Measurements from ENCODE around the gene VKORC1.

Gene VKORC1

DNA sequence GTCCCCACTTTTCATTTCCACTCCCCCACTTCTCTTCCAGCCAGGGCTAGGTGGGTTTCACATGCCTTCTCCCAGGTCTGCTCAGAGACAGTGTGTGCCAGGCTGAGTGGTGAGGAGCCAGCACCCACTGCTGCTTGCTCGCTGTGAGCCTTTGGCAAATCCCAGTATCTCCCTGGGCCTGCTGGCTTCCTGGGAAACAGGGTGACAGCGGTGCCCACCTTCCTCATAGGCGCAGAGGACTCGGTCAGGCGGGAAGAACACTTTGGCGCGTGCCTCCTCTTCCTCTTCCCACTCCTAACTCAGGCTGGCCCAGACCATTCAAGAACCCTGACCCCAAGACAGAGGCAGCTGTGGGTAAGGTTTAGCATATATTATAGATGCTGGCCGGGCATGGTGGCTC, 5.4 kb downstream of the VKORC1 start:
- H3K36me3 ChIP-seq (ENCODE audit: control insufficient read depth in 2 of 2, insufficient read depth in 2 of 2, low read length in 2 of 2): peaks cover 9 to 14% of the 10 kb centered on the region in 2 donors
- H3K4me3 ChIP-seq (ENCODE audit: low read length in 2 of 2): no peak overlapping the region
- no peak overlapping the region for H3K27ac ChIP-seq (ENCODE audit: low read depth in 2 of 2, low read length in 2 of 2)
- no peak overlapping the region for H3K9ac ChIP-seq (ENCODE audit: low read depth in 1 of 2, low read length in 2 of 2)
- H3K9me3 ChIP-seq (ENCODE audit: control insufficient read depth in 2 of 2, low read length in 2 of 2): no peaks in the 10 kb centered on the region
- peaks cover 8 to 10% of the 10 kb centered on the region in 2 donors for H3K4me1 ChIP-seq (ENCODE audit: control insufficient read depth in 2 of 2, insufficient read depth in 2 of 2, low read length in 2 of 2)
- no peaks in the 10 kb centered on the region for H3K27me3 ChIP-seq (ENCODE audit: control insufficient read depth in 2 of 2, insufficient read depth in 2 of 2, low read length in 2 of 2)

DNA sequence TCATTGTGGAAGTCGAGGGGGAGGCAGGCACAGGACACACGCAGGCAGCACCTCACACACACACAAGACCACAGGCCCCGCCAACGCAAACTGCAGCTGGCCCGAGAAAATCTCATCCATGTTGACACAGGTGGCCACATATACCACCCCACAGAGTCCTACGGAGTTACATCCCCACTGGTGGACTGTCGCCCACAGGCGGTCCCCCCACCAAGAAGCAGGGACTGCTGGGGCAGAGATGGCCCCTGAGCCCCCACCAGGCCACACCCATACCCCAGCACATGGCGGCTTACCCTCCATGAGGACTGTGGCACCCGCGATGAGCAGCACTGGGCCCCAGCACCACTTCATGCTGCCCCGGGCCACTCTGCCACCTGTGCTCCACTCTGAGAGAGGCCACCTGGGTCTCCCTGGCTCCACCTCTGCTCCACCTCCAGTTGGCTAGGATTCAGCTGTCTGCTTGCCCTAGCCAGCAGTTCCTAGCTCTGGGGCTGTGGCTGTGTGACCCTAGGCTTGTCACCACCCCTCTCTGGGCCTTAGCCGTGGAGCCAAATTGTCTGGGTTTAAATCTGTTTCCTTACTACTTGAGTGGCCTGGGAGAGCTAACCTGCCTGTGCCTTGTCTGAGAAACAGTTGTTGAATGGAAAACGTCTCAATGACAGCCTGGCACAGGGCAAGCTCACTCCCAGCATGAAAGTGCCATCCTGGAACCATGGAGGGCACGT, 6.0 kb downstream of the VKORC1 start, which contains the start of gene PRSS53:
Gene PRSS53 (minus strand): TSS at position 485 of the 725 bp plus-strand sequence. CDS start 134 bp downstream, at position 351.
- peaks cover 9 to 14% of the 10 kb centered on the region in 2 donors for H3K36me3 ChIP-seq (ENCODE audit: control insufficient read depth in 2 of 2, insufficient read depth in 2 of 2, low read length in 2 of 2)
- peaks cover 4 to 5% of the 10 kb centered on the region in 2 donors for H3K4me1 ChIP-seq (ENCODE audit: control insufficient read depth in 2 of 2, insufficient read depth in 2 of 2, low read length in 2 of 2)
- H3K4me3 ChIP-seq (ENCODE audit: low read length in 2 of 2): no peak within 1 kb of the TSS
- no peaks in the 10 kb centered on the region for H3K27me3 ChIP-seq (ENCODE audit: control insufficient read depth in 2 of 2, insufficient read depth in 2 of 2, low read length in 2 of 2)
- H3K27ac ChIP-seq (ENCODE audit: low read depth in 2 of 2, low read length in 2 of 2): no peak within 1 kb of the TSS
- no peaks in the 10 kb centered on the region for H3K9me3 ChIP-seq (ENCODE audit: control insufficient read depth in 2 of 2, low read length in 2 of 2)
- no peak within 1 kb of the TSS for H3K9ac ChIP-seq (ENCODE audit: low read depth in 1 of 2, low read length in 2 of 2)

DNA sequence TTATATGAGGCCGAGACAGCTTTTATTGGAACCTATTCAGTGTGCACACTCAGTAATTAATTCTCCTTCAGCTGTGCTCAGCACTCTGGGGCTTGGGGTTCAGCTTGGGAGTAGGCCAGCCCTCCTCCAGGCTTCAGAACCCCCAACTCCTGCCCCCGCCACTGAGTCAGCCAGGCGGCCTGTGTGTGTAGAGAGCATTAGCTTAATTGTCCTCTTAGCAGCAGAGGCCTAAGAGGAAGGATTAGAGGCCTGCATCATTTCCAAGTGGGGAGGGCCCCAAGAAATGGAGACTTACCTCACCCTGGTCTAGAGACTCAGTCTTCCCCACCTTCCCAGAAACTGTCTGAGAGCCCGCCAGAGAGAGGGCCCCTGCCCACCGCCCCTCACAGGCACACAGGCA, 6.6 kb downstream of the VKORC1 start:
- no peak overlapping the region for H3K4me3 ChIP-seq (ENCODE audit: low read length in 2 of 2)
- H3K9me3 ChIP-seq (ENCODE audit: control insufficient read depth in 2 of 2, low read length in 2 of 2): no peaks in the 10 kb centered on the region
- H3K27ac ChIP-seq (ENCODE audit: low read depth in 2 of 2, low read length in 2 of 2): no peak overlapping the region
- H3K27me3 ChIP-seq (ENCODE audit: control insufficient read depth in 2 of 2, insufficient read depth in 2 of 2, low read length in 2 of 2): no peaks in the 10 kb centered on the region
- peaks cover 9 to 17% of the 10 kb centered on the region in 2 donors for H3K36me3 ChIP-seq (ENCODE audit: control insufficient read depth in 2 of 2, insufficient read depth in 2 of 2, low read length in 2 of 2)
- H3K4me1 ChIP-seq (ENCODE audit: control insufficient read depth in 2 of 2, insufficient read depth in 2 of 2, low read length in 2 of 2): no peaks in the 10 kb centered on the region
- H3K9ac ChIP-seq (ENCODE audit: low read depth in 1 of 2, low read length in 2 of 2): no peak overlapping the region

DNA sequence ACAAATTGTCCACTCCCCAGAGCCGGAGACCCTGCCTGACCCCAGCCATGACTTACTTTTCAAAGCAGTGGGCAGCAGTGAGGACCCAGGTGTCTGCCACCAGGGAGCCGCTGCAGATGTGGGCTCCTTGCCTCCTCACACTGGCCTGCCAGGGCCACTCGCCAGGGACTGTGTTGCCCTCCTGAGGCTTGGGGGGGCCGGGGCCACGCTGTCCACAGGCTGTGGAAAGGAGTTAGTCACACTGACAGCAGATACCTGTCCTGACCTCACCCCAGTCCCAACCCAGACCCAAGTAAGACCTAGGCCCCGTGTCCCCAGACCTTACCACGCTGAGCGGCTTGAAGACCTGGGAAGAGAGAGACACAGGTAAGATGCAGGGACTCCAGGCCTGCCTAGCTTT, 7.1 kb downstream of the VKORC1 start:
- no peak overlapping the region for H3K27ac ChIP-seq (ENCODE audit: low read depth in 2 of 2, low read length in 2 of 2)

DNA sequence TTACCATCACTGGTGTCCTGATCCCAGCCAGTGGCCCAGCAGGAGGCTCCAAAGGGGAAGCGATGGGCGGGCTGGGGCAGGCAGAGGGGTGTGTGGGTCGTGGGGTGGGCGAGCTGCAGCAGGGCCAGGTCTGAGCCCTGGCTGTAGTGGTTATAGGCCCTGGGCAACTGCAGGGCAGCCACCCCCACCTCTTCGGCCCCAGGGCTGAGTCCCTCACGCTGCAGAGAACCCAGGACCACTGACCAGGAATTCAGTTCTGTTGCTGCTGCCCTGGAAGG, 8.0 kb downstream of the VKORC1 start:
- Histone ChIP-seq H3K4me3 (ENCODE audit: low read length in 2 of 2) (no peak overlapping the region), H3K27ac (ENCODE audit: low read depth in 2 of 2, low read length in 2 of 2) (no peak overlapping the region), H3K27me3 (ENCODE audit: control insufficient read depth in 2 of 2, insufficient read depth in 2 of 2, low read length in 2 of 2) (no peaks in the 10 kb centered on the region), H3K4me1 (ENCODE audit: control insufficient read depth in 2 of 2, insufficient read depth in 2 of 2, low read length in 2 of 2) (no peaks in the 10 kb centered on the region), H3K9ac (ENCODE audit: low read depth in 1 of 2, low read length in 2 of 2) (no peak overlapping the region), H3K36me3 (ENCODE audit: control insufficient read depth in 2 of 2, insufficient read depth in 2 of 2, low read length in 2 of 2) (peaks cover 12 to 17% of the 10 kb centered on the region in 2 donors), H3K9me3 (ENCODE audit: control insufficient read depth in 2 of 2, low read length in 2 of 2) (no peaks in the 10 kb centered on the region)

More for the DNA sequence above, 7.1 kb downstream of the VKORC1 start:
- Histone ChIP-seq H3K4me1 (ENCODE audit: control insufficient read depth in 2 of 2, insufficient read depth in 2 of 2, low read length in 2 of 2) (no peaks in the 10 kb centered on the region), H3K4me3 (ENCODE audit: low read length in 2 of 2) (no peak overlapping the region), H3K9ac (ENCODE audit: low read depth in 1 of 2, low read length in 2 of 2) (no peak overlapping the region), H3K36me3 (ENCODE audit: control insufficient read depth in 2 of 2, insufficient read depth in 2 of 2, low read length in 2 of 2) (peaks cover 9 to 17% of the 10 kb centered on the region in 2 donors), H3K27me3 (ENCODE audit: control insufficient read depth in 2 of 2, insufficient read depth in 2 of 2, low read length in 2 of 2) (no peaks in the 10 kb centered on the region), H3K9me3 (ENCODE audit: control insufficient read depth in 2 of 2, low read length in 2 of 2) (no peaks in the 10 kb centered on the region)

DNA sequence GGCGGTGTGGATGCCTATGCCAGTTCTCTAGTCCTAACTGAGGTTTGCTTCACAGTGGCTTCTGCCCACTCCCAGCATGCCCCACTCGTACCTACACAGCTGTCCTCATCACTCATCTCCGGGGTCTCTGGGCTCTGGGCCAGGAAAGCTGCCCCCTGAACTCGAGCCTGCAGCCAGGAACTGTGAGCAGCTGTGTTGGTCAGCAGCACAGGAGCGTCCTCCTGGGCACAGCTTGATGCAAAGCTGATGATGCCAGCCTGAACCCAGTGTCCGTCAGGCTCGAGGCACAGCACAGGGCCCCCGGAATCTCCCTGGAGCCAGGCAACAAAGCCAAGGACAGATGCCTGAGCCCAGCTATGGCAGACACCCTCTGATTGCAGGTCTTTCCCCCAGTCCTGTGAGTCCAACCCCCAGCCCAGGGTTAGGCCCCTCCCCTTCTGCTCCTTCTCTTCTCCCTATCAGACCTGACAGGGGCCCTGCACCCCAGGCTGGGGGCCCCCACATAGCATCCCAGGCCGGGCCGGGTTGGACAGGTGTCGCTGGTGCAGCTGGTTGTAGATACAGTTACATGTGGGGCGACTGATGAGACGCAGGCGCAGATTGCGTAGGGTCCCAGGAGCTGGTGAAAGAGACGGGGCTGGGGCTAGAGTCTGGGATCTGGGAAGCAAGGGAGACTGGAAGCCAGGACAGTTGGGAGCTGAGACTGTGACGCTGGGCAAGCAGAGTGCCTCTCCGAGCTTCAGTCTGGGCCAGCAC, 8.5 kb downstream of the VKORC1 start:
- no peaks in the 10 kb centered on the region for H3K4me1 ChIP-seq (ENCODE audit: control insufficient read depth in 2 of 2, insufficient read depth in 2 of 2, low read length in 2 of 2)
- H3K36me3 ChIP-seq (ENCODE audit: control insufficient read depth in 2 of 2, insufficient read depth in 2 of 2, low read length in 2 of 2): peaks cover 11 to 18% of the 10 kb centered on the region in 2 donors
- no peak overlapping the region for H3K27ac ChIP-seq (ENCODE audit: low read depth in 2 of 2, low read length in 2 of 2)
- H3K9ac ChIP-seq (ENCODE audit: low read depth in 1 of 2, low read length in 2 of 2): no peak overlapping the region
- H3K4me3 ChIP-seq (ENCODE audit: low read length in 2 of 2): no peak overlapping the region
- H3K27me3 ChIP-seq (ENCODE audit: control insufficient read depth in 2 of 2, insufficient read depth in 2 of 2, low read length in 2 of 2): no peaks in the 10 kb centered on the region
- no peaks in the 10 kb centered on the region for H3K9me3 ChIP-seq (ENCODE audit: control insufficient read depth in 2 of 2, low read length in 2 of 2)

DNA sequence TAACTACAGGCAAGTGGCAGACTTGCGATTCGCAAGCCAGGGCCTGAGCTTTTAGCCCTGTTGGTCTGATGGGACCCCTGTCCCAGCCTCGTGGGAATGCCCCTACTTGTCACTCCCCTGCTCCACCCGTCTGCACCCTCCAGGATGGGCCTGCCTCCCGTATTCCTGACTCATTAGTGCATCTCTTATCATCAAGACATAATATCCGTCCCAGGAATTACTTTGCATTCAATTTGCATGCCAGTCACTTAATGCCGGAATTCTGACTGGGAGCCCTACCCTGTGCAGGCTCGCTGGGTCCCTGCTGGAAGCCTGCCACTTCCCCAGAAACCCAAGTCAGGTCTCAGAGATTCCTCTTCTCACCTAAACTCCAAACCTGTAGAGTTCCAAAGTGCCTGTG, 9.2 kb downstream of the VKORC1 start:
- no peaks in the 10 kb centered on the region for H3K9me3 ChIP-seq (ENCODE audit: control insufficient read depth in 2 of 2, low read length in 2 of 2)
- H3K27ac ChIP-seq (ENCODE audit: low read depth in 2 of 2, low read length in 2 of 2): no peak overlapping the region
- H3K4me3 ChIP-seq (ENCODE audit: low read length in 2 of 2): no peak overlapping the region
- no peaks in the 10 kb centered on the region for H3K27me3 ChIP-seq (ENCODE audit: control insufficient read depth in 2 of 2, insufficient read depth in 2 of 2, low read length in 2 of 2)
- H3K4me1 ChIP-seq (ENCODE audit: control insufficient read depth in 2 of 2, insufficient read depth in 2 of 2, low read length in 2 of 2): no peaks in the 10 kb centered on the region
- H3K9ac ChIP-seq (ENCODE audit: low read depth in 1 of 2, low read length in 2 of 2): no peak overlapping the region
- peaks cover 15 to 19% of the 10 kb centered on the region in 2 donors for H3K36me3 ChIP-seq (ENCODE audit: control insufficient read depth in 2 of 2, insufficient read depth in 2 of 2, low read length in 2 of 2)

DNA sequence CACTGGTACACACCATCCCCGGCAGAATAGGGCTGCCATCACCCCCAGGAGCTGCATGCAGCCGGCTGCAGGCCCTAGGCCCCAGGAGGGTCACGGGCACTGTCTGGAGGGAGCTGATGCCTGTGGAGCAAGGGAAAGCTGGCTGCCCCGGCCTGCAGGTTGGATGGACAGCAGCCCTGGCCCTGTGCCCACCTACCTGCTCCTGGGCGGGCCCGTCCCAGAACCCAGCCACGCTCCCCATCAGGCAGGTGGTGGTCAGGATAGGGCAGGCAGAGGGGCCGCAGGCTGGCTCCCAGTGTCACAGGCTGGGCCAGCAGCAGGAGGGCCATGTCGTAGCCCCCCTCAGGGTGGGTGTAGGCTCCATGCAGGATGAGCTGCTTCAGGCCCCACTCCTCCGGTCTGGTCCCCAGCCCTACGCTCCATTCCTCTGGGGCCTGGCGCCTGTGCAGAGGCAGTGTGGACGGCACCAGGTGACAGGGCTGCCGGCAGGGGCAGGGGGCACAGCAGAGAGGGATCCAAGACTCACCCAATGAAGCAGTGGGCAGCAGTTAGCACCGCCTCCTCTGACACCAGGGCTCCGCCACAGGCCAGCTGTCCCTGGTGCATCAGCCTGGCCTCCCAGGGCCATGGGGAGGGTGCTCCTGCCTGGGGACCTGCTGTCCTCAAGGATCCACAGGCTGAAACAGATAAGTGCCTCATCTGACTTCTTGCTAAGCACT, 9.9 kb downstream of the VKORC1 start:
- Histone ChIP-seq H3K36me3 (ENCODE audit: control insufficient read depth in 2 of 2, insufficient read depth in 2 of 2, low read length in 2 of 2) (peaks cover 19 to 25% of the 10 kb centered on the region in 2 donors), H3K9ac (ENCODE audit: low read depth in 1 of 2, low read length in 2 of 2) (no peak overlapping the region), H3K27ac (ENCODE audit: low read depth in 2 of 2, low read length in 2 of 2) (no peak overlapping the region), H3K27me3 (ENCODE audit: control insufficient read depth in 2 of 2, insufficient read depth in 2 of 2, low read length in 2 of 2) (no peaks in the 10 kb centered on the region), H3K9me3 (ENCODE audit: control insufficient read depth in 2 of 2, low read length in 2 of 2) (no peaks in the 10 kb centered on the region), H3K4me1 (ENCODE audit: control insufficient read depth in 2 of 2, insufficient read depth in 2 of 2, low read length in 2 of 2) (no peaks in the 10 kb centered on the region), H3K4me3 (ENCODE audit: low read length in 2 of 2) (no peak overlapping the region)

DNA sequence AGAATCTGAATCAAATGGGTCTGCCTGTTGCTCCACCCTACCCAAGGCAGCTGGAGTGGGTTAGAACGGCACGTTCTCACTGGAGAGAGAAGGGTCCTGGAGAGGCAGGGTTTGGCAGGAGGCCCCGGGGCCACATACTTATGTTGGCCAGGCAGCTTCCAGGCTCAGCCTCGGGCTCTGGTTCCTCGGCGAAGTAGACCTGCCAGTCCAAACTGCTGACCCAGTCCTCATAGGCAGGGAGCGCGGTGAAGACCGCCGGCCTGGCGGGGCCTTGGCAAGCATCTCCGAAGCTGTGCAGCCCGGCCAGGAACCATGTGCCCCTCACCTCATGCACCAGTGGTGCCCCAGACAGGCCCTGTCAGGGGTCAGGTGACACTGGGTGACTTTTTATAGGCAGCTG, 10.6 kb downstream of the VKORC1 start:
- no peak overlapping the region for H3K27ac ChIP-seq (ENCODE audit: low read depth in 2 of 2, low read length in 2 of 2)
- no peak overlapping the region for H3K4me3 ChIP-seq (ENCODE audit: low read length in 2 of 2)
- H3K27me3 ChIP-seq (ENCODE audit: control insufficient read depth in 2 of 2, insufficient read depth in 2 of 2, low read length in 2 of 2): no peaks in the 10 kb centered on the region
- peaks cover 26 to 33% of the 10 kb centered on the region in 2 donors for H3K36me3 ChIP-seq (ENCODE audit: control insufficient read depth in 2 of 2, insufficient read depth in 2 of 2, low read length in 2 of 2)
- H3K4me1 ChIP-seq (ENCODE audit: control insufficient read depth in 2 of 2, insufficient read depth in 2 of 2, low read length in 2 of 2): no peaks in the 10 kb centered on the region
- no peaks in the 10 kb centered on the region for H3K9me3 ChIP-seq (ENCODE audit: control insufficient read depth in 2 of 2, low read length in 2 of 2)
- H3K9ac ChIP-seq (ENCODE audit: low read depth in 1 of 2, low read length in 2 of 2): no peak overlapping the region

DNA sequence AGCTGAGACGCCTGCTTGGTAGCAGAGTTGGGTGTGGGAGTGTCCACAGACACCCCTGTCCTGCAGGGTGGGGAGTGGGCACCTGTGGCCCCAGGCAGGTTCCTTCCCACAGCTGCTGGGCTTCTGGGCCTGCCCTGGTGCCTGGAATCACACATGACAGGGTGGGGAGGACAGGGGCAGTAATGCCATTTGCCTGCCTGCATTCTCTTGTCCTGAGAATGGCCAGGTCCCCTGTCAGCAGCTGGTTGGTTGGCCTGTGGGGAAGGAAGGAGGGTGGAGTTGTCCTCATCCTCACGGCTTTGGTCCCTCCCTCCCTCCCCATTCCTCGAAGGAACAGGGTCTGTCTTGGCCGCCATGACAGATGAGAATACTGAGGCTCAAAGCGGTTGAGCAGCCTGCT, 11.0 kb downstream of the VKORC1 start:
- Histone ChIP-seq H3K4me3 (ENCODE audit: low read length in 2 of 2) (no peak overlapping the region), H3K27me3 (ENCODE audit: control insufficient read depth in 2 of 2, insufficient read depth in 2 of 2, low read length in 2 of 2) (no peaks in the 10 kb centered on the region), H3K9ac (ENCODE audit: low read depth in 1 of 2, low read length in 2 of 2) (no peak overlapping the region), H3K9me3 (ENCODE audit: control insufficient read depth in 2 of 2, low read length in 2 of 2) (no peaks in the 10 kb centered on the region), H3K27ac (ENCODE audit: low read depth in 2 of 2, low read length in 2 of 2) (no peak overlapping the region), H3K36me3 (ENCODE audit: control insufficient read depth in 2 of 2, insufficient read depth in 2 of 2, low read length in 2 of 2) (peaks cover 29 to 35% of the 10 kb centered on the region in 2 donors), H3K4me1 (ENCODE audit: control insufficient read depth in 2 of 2, insufficient read depth in 2 of 2, low read length in 2 of 2) (no peaks in the 10 kb centered on the region)

Measured in mucosa of rectum (tissue), 2 donors.